Psoas muscle (tissue), 8 donors: ENCODE measurements around the gene SLCO3A1. TPM values are rescaled to one million over a fixed set of nuclear protein-coding genes. Genes with fewer than 3 reads are reported as not detected.
A peak's percentile ranks its signal among the peaks of the same experiment; 100 is the strongest.

Experiments used
- ATAC-seq, 4 donors: fragments of 200-7000 bp; cut with Tn5 transposase; one replicate each; pipeline ENCODE4 v1.9.1; 2020; ENCODE audit warnings: moderate library complexity in 3 of 4, mild to moderate bottlenecking in 2 of 4
- DNase-seq, 2 donors: peaks; one replicate each; pipeline ENCODE4 v3.0.0-alpha.2; 2020
- H3K27ac ChIP-seq: fragments of 200-600 bp; one replicate; pipeline ENCODE4 v1.8.0; 2022
- H3K27me3 ChIP-seq, 3 donors: fragments of 200-600 bp in 1 of 3; one replicate each; pipeline versions ENCODE4 v1.6.1 to v1.8.0; 2013 to 2022; ENCODE audit warnings: low read length in 2 of 3, mild to moderate bottlenecking in 2 of 3, moderate library complexity in 1 of 3; ENCODE audit not compliant: insufficient read depth in 3 of 3
- H3K36me3 ChIP-seq, 2 donors: fragments of 200-600 bp in 1 of 2; one replicate each; pipeline versions ENCODE4 v1.6.1 to v1.8.0; 2013 to 2022; ENCODE audit warnings: low read depth in 1 of 2, mild to moderate bottlenecking in 1 of 2, moderate library complexity in 1 of 2; ENCODE audit not compliant: insufficient read depth in 1 of 2
- H3K4me1 ChIP-seq: fragments of 200-600 bp; one replicate; pipeline ENCODE4 v1.8.0; 2022
- H3K4me3 ChIP-seq: fragments of 200-600 bp; one replicate; pipeline ENCODE4 v1.8.0; 2022; ENCODE audit warnings: mild to moderate bottlenecking
- H3K9me3 ChIP-seq: fragments of 200-600 bp; one replicate; pipeline ENCODE4 v1.8.0; 2022
- CTCF ChIP-seq: fragments of 200-600 bp; IDR thresholded peaks from one replicate; pipeline ENCODE4 v1.8.0; 2022; ENCODE audit warnings: antibody characterized with exemption
- WGBS, 3 donors: extraction: QIAGEN DNeasy Blood & Tissue Kit; methylation state at CpG; one replicate each; pipeline versions ENCODE4 v1.1.6 to v1.1.7; 2013; 5-methylcytosine and 5-hydroxymethylcytosine counted together
- intact Hi-C, 2 donors: fragments of 100-400 bp; cut with DNase I; formaldehyde crosslinking; loops; one replicate each; pipeline versions ENCODE4 v1.11.0 to v1.14.2; 2022
- polyA plus RNA-seq, 3 donors: library from polyadenylated mRNA; stranded (reverse); fragments of 200-250 nt; gene quantifications; one replicate each; pipeline ENCODE4 v1.2.3, GENCODE V29; 2013
- total RNA-seq, 4 donors: library from RNA; stranded (reverse); fragmentation: NEBNext Ultra II Directional in 2 of 4; extraction: Animal tissue kit (Norgen Biotek cat#: 25700) in 2 of 4; gene quantifications; one replicate each; pipeline versions ENCODE4 v1.2.1 to v1.2.4, GENCODE V29; 2021 to 2023
- donor health status: healthy with polysubstance abuse.
- donor health status: DM: no; HTN: no; CAD: no; lungs with moderate emphysema.
- donor health status: Bipolar disorder and iron deficiency.
- donor health status: healthy.
- donor health status: DM: yes; HTN: yes; CAD: no.
- donor health status: DM: no; HTN: no; CAD: no.
- donor health status: DM: no; HTN: no; CAD: no.
- donor health status: DM: yes; HTN: yes; CAD: no.

SLCO3A1 gene
- total and polyA plus RNA-seq, 7 donors: 3.5 to 10.3 (median 9.4) TPM

GRCh38 chr15:91945385-91945784, 91.9 kb downstream of the SLCO3A1 start:
- ATAC-seq: no peak
- Histone ChIP-seq H3K36me3 (no peaks in the 10 kb centered on the region), H3K4me3 (no peak overlapping the region), H3K9me3 (no peaks in the 10 kb centered on the region), H3K27me3 (no peaks in the 10 kb centered on the region), H3K4me1 (peaks cover 54% of the 10 kb centered on the region), H3K27ac (no peak overlapping the region)
- no peak for TF ChIP-seq CTCF
- intact Hi-C loops: loop anchor here in 1 of 2 donors (5.0 to 10.0 kb wide), 2 partner anchors 132 to 641 kb away; no protein-coding TSS in a partner anchor
- WGBS, 3 donors: 90 to 92% (median 92%) methylated on average over 6 of the region's 6 CpGs
- DNase-seq: no peak

DNA sequence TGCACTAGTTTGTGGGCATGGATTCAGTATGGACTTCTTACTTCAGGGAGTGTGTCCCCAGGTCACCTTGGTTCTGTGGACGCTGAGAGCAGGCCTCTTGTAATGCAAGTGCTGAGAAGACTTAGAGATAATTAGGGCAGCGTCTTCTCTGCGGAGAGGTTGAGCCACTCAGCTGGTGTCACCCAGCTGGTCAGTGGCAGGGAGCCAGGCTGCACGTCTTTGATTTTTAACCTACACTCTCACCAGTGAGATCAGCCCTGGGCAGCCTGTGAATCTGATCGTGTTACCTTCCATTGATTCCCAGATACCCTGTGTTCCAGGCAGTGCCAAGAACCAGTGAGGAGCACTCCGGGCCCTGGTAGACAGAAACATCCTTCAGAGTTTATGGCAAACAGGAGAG, 92.6 kb downstream of the SLCO3A1 start:
- ATAC-seq (peak in 2 of 4 donors; percentile 14 to 71), DNase-seq (no peak)
- H3K4me3 ChIP-seq: no peak overlapping the region
- no peak for TF ChIP-seq CTCF
- H3K4me1 ChIP-seq: peaks cover 54% of the 10 kb centered on the region
- H3K27me3 ChIP-seq: no peaks in the 10 kb centered on the region
- H3K27ac ChIP-seq: no peak overlapping the region
- no peaks in the 10 kb centered on the region for H3K36me3 ChIP-seq
- no peaks in the 10 kb centered on the region for H3K9me3 ChIP-seq
- 24 to 43% (median 25%) methylated on average over 6 of the region's 6 CpGs for WGBS, 3 donors
- intact Hi-C loops: loop anchor here in 1 of 2 donors (5.0 to 10.0 kb wide), 2 partner anchors 131 to 641 kb away; no protein-coding TSS in a partner anchor

DNA sequence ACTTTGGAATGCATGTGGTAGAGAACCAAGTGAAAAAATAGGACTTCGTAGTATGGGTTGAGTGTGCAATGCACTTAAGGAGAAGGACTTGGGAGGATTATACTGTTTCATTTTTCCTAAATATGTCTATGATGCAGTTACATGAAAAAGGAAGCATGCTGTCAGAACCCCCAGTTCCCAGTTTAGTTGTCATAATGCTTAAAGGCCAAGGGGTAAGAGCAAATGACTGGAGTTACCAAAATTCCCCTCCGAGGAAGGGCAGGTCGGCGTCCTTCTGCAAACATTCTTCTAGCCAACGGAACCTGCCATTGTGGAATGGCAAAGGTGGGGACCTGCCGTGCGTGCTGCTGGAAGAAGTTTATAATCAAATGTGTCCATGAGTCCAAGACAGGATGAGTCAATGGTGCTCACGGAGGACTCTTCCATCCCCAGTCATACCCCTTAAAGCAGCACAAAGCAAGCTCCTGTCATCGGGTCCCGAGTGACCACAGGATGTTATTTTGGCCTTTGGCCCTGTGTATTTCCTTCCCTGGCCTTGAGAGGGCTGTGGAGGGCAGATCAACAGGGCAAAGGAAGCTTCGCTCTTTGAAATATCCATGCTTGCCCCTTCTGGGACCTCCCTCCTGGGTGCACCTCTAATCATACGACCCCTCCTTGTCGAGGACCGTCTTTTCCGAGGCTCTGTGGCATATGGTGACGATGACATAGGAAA, 93.2 kb downstream of the SLCO3A1 start:
- DNase-seq: no peak
- peak; percentile 25 for TF ChIP-seq CTCF
- peaks cover 51% of the 10 kb centered on the region for H3K4me1 ChIP-seq
- intact Hi-C loops: loop anchor here in 1 of 2 donors (5.0 to 10.0 kb wide), 2 partner anchors 131 to 642 kb away; no protein-coding TSS in a partner anchor
- H3K27ac ChIP-seq: peak overlapping the region; percentile 17
- peak in 1 of 4 donors; percentile 29 for ATAC-seq
- no peaks in the 10 kb centered on the region for H3K27me3 ChIP-seq
- H3K9me3 ChIP-seq: no peaks in the 10 kb centered on the region
- 69 to 73% (median 70%) methylated on average over 16 of the region's 16 CpGs for WGBS, 3 donors
- no peaks in the 10 kb centered on the region for H3K36me3 ChIP-seq
- no peak overlapping the region for H3K4me3 ChIP-seq

- TF ChIP-seq CTCF: peak; percentile 2
- Histone ChIP-seq H3K9me3 (no peaks in the 10 kb centered on the region), H3K36me3 (no peaks in the 10 kb centered on the region), H3K4me1 (peaks cover 51% of the 10 kb centered on the region), H3K4me3 (no peak overlapping the region), H3K27me3 (no peaks in the 10 kb centered on the region), H3K27ac (peak overlapping the region; percentile 17)
- intact Hi-C loops: loop anchor here in 1 of 2 donors (5.0 to 10.0 kb wide), 2 partner anchors 130 to 642 kb away; no protein-coding TSS in a partner anchor
- ATAC-seq: no peak
- no peak for DNase-seq
- WGBS, 3 donors: 71 to 74% (median 72%) methylated on average over 7 of the region's 7 CpGs
Measured at GRCh38 chr15:91947293-91947679, 93.8 kb downstream of the SLCO3A1 start.
